VCaP (cell line): Measurements from ENCODE around the gene GBX2.

Source experiments
- H3K27ac ChIP-seq: fragments of 450-650 bp; 2 replicates; pipeline ENCODE4 v1.5.1; 2017
- TF ChIP-seq, protein P1 (sequence below): fragments of 450-650 bp; conservative IDR thresholded peaks from 2 replicates; pipeline ENCODE4 v1.5.1; 2017; ENCODE audit warnings: mild to moderate bottlenecking, moderate library complexity

The GBX2 gene

DNA sequence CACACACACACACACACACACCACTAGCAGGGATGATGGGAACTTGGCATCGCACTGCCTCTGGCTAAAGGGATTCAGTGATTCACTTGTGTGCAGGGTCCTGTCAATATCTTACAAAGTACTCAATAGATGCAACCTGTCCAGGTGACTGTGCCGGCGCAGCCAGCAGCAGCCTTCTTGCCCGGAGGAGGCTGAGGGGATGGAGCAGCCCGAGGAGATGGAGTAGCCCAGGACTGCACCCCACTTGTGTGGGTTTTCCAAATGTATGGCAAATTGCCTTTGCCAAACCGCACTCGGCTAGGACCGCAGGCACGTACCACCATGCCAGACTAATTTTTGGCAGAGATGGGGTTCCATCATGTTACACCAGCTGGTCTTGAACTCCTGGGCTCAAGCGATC, 31.1 kb downstream of the GBX2 start:
- TF ChIP-seq, protein P1, sequence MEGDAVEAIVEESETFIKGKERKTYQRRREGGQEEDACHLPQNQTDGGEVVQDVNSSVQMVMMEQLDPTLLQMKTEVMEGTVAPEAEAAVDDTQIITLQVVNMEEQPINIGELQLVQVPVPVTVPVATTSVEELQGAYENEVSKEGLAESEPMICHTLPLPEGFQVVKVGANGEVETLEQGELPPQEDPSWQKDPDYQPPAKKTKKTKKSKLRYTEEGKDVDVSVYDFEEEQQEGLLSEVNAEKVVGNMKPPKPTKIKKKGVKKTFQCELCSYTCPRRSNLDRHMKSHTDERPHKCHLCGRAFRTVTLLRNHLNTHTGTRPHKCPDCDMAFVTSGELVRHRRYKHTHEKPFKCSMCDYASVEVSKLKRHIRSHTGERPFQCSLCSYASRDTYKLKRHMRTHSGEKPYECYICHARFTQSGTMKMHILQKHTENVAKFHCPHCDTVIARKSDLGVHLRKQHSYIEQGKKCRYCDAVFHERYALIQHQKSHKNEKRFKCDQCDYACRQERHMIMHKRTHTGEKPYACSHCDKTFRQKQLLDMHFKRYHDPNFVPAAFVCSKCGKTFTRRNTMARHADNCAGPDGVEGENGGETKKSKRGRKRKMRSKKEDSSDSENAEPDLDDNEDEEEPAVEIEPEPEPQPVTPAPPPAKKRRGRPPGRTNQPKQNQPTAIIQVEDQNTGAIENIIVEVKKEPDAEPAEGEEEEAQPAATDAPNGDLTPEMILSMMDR = no peak
- H3K27ac ChIP-seq = no peak overlapping the region

DNA sequence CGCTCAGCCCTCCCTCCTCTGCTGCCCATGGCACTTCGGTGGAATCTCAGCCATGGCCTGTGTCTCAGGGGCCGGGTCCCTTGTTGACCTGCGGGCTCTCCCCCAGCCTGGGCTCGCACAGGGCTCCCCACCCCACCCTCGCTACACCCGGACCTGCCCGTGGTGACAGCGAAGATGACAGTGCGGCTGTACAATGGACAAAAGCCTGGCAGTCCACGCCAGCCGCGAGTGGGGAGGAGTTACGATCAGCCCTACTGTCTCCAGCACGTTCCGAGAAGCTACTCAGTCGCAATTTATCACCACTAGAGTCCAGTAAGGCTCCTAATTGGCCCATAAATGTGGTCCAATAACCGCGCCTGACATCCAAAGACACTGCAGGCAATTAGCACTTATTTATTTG, 31.6 kb downstream of the GBX2 start:
- no peak overlapping the region for H3K27ac ChIP-seq

DNA sequence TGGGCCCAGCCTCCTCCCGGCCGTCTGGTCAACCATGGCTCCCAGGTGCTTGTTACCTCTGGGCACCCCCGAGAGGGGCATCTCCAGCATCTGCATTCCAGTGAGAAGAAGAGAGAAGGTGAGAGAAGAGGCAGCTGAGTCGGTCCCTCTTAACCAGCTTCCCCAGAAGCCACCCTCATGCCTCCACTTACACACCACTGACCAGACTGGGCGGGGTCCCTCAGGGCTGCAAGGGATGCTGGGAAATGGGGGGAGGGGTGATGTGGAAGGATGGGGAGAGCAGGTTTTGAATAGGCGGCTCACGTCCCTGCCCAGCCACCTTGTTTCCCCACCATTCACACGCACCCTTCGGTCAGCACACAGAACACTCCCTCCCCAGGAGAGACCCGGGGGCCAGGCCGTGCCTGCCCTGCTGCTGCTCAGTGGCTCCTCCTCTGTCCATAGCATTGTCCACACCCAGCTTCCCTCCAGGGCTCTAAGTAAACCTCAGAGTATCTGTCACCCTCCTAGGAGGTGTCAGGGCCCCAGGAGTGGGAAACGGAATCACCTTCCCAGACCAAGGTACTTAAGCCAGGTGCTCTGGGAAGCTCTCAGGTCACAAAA, 34.7 kb downstream of the GBX2 start:
- H3K27ac ChIP-seq = no peak overlapping the region
- TF ChIP-seq, protein P1 = no peak

More for the DNA sequence above, 31.6 kb downstream of the GBX2 start:
- TF ChIP-seq, protein P1 = no peak

DNA sequence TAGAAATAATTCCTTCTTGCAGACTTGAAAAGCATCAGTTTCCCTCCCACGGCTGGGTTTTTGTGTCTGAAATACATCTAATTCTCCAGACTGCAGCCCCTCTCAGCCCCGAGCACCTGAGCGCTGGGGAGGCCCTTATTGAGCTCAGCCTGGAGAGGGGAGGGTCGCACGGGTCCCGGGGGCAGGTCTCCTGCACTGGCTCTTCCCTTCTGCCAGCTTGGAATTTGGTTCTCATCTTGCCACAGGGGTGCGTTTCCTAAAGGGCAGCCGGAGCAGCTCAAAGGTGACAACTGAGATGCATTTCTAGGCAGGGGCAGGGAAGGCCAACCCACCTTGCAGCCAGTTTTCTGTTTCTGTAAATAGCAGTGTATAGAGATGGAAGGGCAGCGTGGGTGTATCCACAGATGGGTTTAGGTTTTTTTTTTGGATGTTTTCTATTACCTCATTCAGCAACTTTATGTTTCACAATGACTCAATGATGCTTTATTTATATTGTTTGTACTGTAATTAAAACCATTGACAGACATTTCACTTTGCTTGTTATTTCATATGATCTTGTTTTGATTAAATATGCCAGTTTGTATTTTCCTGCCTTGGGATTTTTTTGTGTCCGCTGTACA, 37.0 kb downstream of the GBX2 start:
- TF ChIP-seq, protein P1 = no peak
- no peak overlapping the region for H3K27ac ChIP-seq

DNA sequence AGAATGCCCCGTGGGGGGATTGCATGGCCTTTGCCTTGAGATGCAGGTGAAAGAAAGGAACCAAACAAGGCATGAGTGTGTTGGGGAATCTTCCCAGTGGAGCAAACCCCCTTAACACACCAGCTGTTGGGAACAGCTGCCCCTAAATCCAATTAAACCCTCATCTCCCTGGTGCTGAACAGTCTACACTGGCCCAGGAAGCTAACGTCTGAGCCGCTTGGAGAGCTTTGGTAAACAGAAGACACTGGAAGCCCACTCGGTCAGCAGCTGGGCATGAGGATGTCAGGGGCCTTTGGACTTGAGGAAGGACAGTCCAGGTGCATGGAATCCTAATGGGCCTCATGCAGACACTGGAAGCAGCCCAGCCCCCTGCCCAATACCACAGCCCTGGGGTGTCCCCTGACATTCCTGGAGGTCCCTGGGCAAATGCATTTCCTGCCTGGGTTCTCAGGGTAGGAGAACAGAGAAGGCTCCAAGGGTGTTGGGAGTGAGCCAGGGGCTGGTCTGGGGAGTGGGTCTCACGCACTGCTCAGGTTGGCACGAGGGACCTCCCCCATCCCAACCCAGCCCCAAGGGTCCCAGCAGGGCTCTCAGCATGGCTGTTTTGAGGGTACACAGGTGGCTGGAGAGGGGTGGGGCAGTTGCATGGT, 37.7 kb downstream of the GBX2 start:
- no peak overlapping the region for H3K27ac ChIP-seq
- TF ChIP-seq, protein P1 = no peak

DNA sequence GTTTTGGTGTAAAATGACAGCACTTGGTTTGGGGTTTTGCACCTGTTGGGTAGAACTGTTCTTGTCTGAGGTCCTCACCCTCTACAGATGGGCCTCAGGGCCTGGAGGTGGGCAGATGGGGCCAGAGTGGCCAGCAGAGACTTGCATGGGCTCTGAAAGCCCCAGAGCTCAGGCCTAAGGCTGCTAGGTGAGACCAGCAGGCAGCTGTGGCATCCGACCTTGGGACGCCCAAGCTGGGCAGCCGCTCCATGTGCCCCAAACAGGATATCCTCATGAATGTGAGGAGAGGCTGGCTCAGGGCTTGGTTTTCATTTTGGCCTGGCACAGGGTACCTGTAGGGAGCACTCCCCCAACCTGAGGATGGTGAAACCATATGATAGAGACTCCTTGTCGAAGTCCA, 38.3 kb downstream of the GBX2 start:
- TF ChIP-seq, protein P1 = no peak
- H3K27ac ChIP-seq = no peak overlapping the region

DNA sequence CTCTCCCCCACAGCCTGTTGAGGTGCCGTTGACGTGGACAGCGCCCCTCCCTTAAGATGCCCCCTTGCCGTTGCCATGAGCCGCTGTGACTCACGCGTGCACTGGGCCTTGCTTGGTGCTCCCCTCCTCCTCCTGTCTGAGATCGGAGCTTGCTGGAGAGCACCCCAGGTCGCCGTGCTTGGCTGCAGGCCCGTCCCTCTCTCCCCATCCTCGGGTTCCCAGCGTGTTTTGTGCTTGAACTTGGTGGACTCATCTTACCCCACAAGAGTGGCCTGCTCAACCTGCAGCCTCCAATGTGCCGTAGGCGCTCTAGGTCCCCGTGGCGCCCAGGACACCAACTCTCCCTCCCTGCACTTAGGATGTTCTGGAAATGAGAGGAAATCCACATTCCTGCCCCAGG, 39.9 kb downstream of the GBX2 start:
- H3K27ac ChIP-seq = no peak overlapping the region
- TF ChIP-seq, protein P1 = no peak
